HG02938 (cell line): ENCODE measurements around the gene GID8.
"Not testable (repeated sequence)": the region's sequence is repeated elsewhere in the genome, so short reads cannot be mapped to it uniquely, and the experiment has no call there.

Experiments used
- ATAC-seq: cut with Tn5 transposase; IDR thresholded peaks from one replicate; pipeline ENCODE4 v1.9.1; 2021; ENCODE audit warnings: mild to moderate bottlenecking, moderate library complexity; ENCODE audit not compliant: unreplicated experiment

Gene GID8

GRCh38 chr20:62956387-62957135 lies 18.6 kb downstream of the GID8 start:
- ATAC-seq, result no peak

- no peak for ATAC-seq
Measured at GRCh38 chr20:62957136-62958117, 19.5 kb downstream of the GID8 start.

- ATAC-seq, result no peak
Measured at GRCh38 chr20:62958388-62959100, 20.6 kb downstream of the GID8 start.

- ATAC-seq, result no peak
Measured at GRCh38 chr20:62959101-62959971, 21.4 kb downstream of the GID8 start.

GRCh38 chr20:62959998-62960436 lies 22.1 kb downstream of the GID8 start:
- ATAC-seq, result no peak

- ATAC-seq, result not testable (repeated sequence)
Measured at GRCh38 chr20:62960446-62961309, 22.7 kb downstream of the GID8 start.

- no peak for ATAC-seq
Measured at GRCh38 chr20:62961310-62961783, 23.4 kb downstream of the GID8 start.

GRCh38 chr20:62961799-62962198 lies 23.9 kb downstream of the GID8 start:
- no peak for ATAC-seq

- no peak for ATAC-seq
Measured at GRCh38 chr20:62962221-62962879, 24.4 kb downstream of the GID8 start.

GRCh38 chr20:62962891-62963613 lies 25.1 kb downstream of the GID8 start:
- ATAC-seq, result no peak

- no peak for ATAC-seq
Measured at GRCh38 chr20:62963614-62964397, 25.9 kb downstream of the GID8 start.

GRCh38 chr20:62964700-62965099 lies 26.8 kb downstream of the GID8 start:
- no peak for ATAC-seq

GRCh38 chr20:62965363-62965771 lies 27.4 kb downstream of the GID8 start:
- no peak for ATAC-seq

GRCh38 chr20:62966212-62967148 lies 28.5 kb downstream of the GID8 start:
- no peak for ATAC-seq

- ATAC-seq, result no peak
Measured at GRCh38 chr20:62967149-62967501, 29.2 kb downstream of the GID8 start.
